ENCODE results near the gene BLACAT1.

- TF ChIP-seq CTCF (IDR thresholded peaks at IDR 0.05): no peak
- no peak for TF ChIP-seq POLR2A (IDR thresholded peaks at IDR 0.05)
- TF ChIP-seq EP300 (IDR thresholded peaks at IDR 0.05): no peak
Observed at GRCh38 chr1:205458777-205459566, 3.1 kb upstream of the BLACAT1 start.

All from tibial nerve (tissue), 4 donors.